ENCODE results near the gene CAPN3.

Gene CAPN3

GRCh38 chr15:42392309-42393024 lies 33.2 kb downstream of the CAPN3 start:
- DNase-seq (ENCODE audit: low read depth in 2 of 3, low spot score in 2 of 3): no peak

- no peak for DNase-seq (ENCODE audit: low read depth in 2 of 3, low spot score in 2 of 3)
These were observed 34.8 kb downstream of the CAPN3 start for GRCh38 chr15:42394106-42394505.

GRCh38 chr15:42395838-42396237 lies 36.5 kb downstream of the CAPN3 start:
- DNase-seq (ENCODE audit: low read depth in 2 of 3, low spot score in 2 of 3): no peak

GRCh38 chr15:42401544-42402454 lies 42.5 kb downstream of the CAPN3 start:
- DNase-seq (ENCODE audit: low read depth in 2 of 3, low spot score in 2 of 3): no peak

- no peak for DNase-seq (ENCODE audit: low read depth in 2 of 3, low spot score in 2 of 3)
These were observed 43.3 kb downstream of the CAPN3 start for GRCh38 chr15:42402455-42403205.

GRCh38 chr15:42403389-42403788 lies 44.1 kb downstream of the CAPN3 start:
- DNase-seq (ENCODE audit: low read depth in 2 of 3, low spot score in 2 of 3): no peak

GRCh38 chr15:42404461-42405235 lies 45.3 kb downstream of the CAPN3 start:
- no peak for DNase-seq (ENCODE audit: low read depth in 2 of 3, low spot score in 2 of 3)

- DNase-seq (ENCODE audit: low read depth in 2 of 3, low spot score in 2 of 3): no peak
These were observed 46.7 kb downstream of the CAPN3 start for GRCh38 chr15:42405863-42406482.

GRCh38 chr15:42408178-42408577 lies 48.9 kb downstream of the CAPN3 start:
- DNase-seq (ENCODE audit: low read depth in 2 of 3, low spot score in 2 of 3): no peak

- no peak for DNase-seq (ENCODE audit: low read depth in 2 of 3, low spot score in 2 of 3)
These were observed 49.7 kb downstream of the CAPN3 start for GRCh38 chr15:42409011-42409410.

- no peak for DNase-seq (ENCODE audit: low read depth in 2 of 3, low spot score in 2 of 3)
These were observed 52.6 kb downstream of the CAPN3 start for GRCh38 chr15:42411884-42412283.

- DNase-seq (ENCODE audit: low read depth in 2 of 3, low spot score in 2 of 3): no peak
These were observed 54.6 kb downstream of the CAPN3 start for GRCh38 chr15:42413920-42414319.

GRCh38 chr15:42419369-42419768 lies 60.1 kb downstream of the CAPN3 start:
- DNase-seq (ENCODE audit: low read depth in 2 of 3, low spot score in 2 of 3): no peak

GRCh38 chr15:42421376-42421775 lies 62.1 kb downstream of the CAPN3 start:
- no peak for DNase-seq (ENCODE audit: low read depth in 2 of 3, low spot score in 2 of 3)

- DNase-seq (ENCODE audit: low read depth in 2 of 3, low spot score in 2 of 3): no peak
These were observed 68.3 kb downstream of the CAPN3 start for GRCh38 chr15:42427429-42428223.

GRCh38 chr15:42444415-42445063 lies 85.2 kb downstream of the CAPN3 start:
- DNase-seq (ENCODE audit: low read depth in 2 of 3, low spot score in 2 of 3): no peak

- no peak for DNase-seq (ENCODE audit: low read depth in 2 of 3, low spot score in 2 of 3)
These were observed 86.2 kb downstream of the CAPN3 start for GRCh38 chr15:42445551-42445950.

GRCh38 chr15:42447599-42447998 lies 88.3 kb downstream of the CAPN3 start:
- no peak for DNase-seq (ENCODE audit: low read depth in 2 of 3, low spot score in 2 of 3)

- no peak for DNase-seq (ENCODE audit: low read depth in 2 of 3, low spot score in 2 of 3)
These were observed 89.0 kb downstream of the CAPN3 start for GRCh38 chr15:42448281-42448680.
